Osteoblast (primary cell): ENCODE results near the gene COPG1. TPM values are rescaled to one million over a fixed set of nuclear protein-coding genes. Genes with fewer than 3 reads are reported as not detected.

ENCODE experiments used
- DNase-seq: peaks from one replicate; pipeline ENCODE4 v3.0.0; 2011; ENCODE audit warnings: low spot score, mixed read lengths; ENCODE audit not compliant: insufficient read length; ENCODE audit errors: missing footprints
- H2AFZ ChIP-seq: 2 replicates; pipeline ENCODE4 v1.6.0; 2011; ENCODE audit warnings: mild to moderate bottlenecking, low read length
- H3K27ac ChIP-seq: 2 replicates; pipeline ENCODE4 v1.5.1; 2011; ENCODE audit warnings: mild to moderate bottlenecking, low read depth, low read length, moderate library complexity
- H3K27me3 ChIP-seq: 2 replicates; pipeline ENCODE4 v1.6.0; 2012; ENCODE audit warnings: mild to moderate bottlenecking, control low read depth, inconsistent platforms, low read length, moderate library complexity; ENCODE audit not compliant: insufficient read depth
- H3K36me3 ChIP-seq: 2 replicates; pipeline ENCODE4 v1.5.1; 2011; ENCODE audit warnings: mild to moderate bottlenecking, low read length, control low read depth, moderate library complexity; ENCODE audit not compliant: insufficient read depth
- H3K4me1 ChIP-seq: 2 replicates; pipeline ENCODE4 v1.5.1; 2011; ENCODE audit warnings: mild to moderate bottlenecking, low read length, control low read depth, moderate library complexity; ENCODE audit not compliant: insufficient read depth
- H3K4me2 ChIP-seq: 2 replicates; pipeline ENCODE4 v1.6.0; 2011; ENCODE audit warnings: mild to moderate bottlenecking, low read length; ENCODE audit not compliant: insufficient read depth
- H3K4me3 ChIP-seq: fragments of 200-600 bp; sonication (generic); 3 replicates; pipeline ENCODE4 v1.5.1; 2012; ENCODE audit warnings: mild to moderate bottlenecking, low read length, inconsistent platforms; ENCODE audit not compliant: insufficient read depth
- H3K79me2 ChIP-seq: 2 replicates; pipeline ENCODE4 v1.6.0; 2012; ENCODE audit warnings: mild to moderate bottlenecking, low read length, control low read depth, inconsistent platforms; ENCODE audit not compliant: insufficient read depth
- H3K9me3 ChIP-seq: 2 replicates; pipeline ENCODE4 v1.5.1; 2011; ENCODE audit warnings: low read depth, low read length, control low read depth
- H4K20me1 ChIP-seq: 2 replicates; pipeline ENCODE4 v1.6.0; 2012; ENCODE audit warnings: mild to moderate bottlenecking, low read length, control low read depth; ENCODE audit not compliant: insufficient read depth
- total RNA-seq: library from RNA; depleted of rRNA; stranded (reverse); fragments of >200 nt; gene quantifications from 2 replicates; pipeline ENCODE4 v1.2.3, GENCODE V29; 2012
- TF ChIP-seq, protein P1 (sequence below): IDR thresholded peaks from 2 replicates; pipeline ENCODE4 v1.5.1; 2011; ENCODE audit warnings: mild to moderate bottlenecking, low read depth, low read length, moderate library complexity; ENCODE audit errors: extremely low read depth

COPG1 gene
- total RNA-seq, 1 donor: 297 TPM

DNA sequence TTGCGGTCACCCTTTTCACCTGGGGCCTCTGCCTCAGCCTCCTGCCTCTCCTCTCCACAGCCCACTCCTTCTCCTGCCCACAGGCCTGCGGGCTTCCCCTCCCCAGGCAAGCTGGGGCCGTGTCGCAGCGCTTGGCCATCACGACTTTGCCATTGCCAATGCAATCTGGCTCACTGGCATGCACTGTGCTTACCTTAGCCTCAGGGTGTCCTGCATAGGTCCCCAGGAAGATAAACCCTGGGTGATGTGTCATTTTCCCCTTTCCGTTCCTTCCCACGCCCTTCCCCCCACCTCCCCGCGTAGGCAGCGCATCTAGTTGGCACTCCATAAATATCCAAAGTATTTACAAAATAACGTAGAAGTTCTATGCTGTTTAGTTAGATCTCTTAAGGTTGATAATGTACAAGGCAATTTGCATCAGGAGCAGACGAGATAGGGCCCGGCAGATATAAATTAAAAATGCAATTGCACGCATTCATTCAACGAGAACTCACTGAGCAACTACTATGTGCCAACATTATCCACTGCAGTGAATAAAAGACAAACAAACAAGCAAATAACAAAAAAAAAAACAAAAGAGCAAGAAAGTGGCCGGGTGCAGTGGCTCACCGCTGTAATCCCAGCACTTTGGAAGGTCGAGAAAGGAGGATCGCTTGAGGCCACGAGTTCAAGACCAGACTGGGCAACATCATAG, 973 bp upstream of the COPG1 start:
- DNase-seq: no peak
- Histone ChIP-seq H3K79me2 (peaks cover 63% of the 10 kb centered on the region), H3K36me3 (peaks cover 19% of the 10 kb centered on the region), H3K4me2 (peak overlapping the region; percentile 92), H3K4me3 (peak overlapping the region; percentile 98), H3K9me3 (no peaks in the 10 kb centered on the region), H3K4me1 (peaks cover 36% of the 10 kb centered on the region), H3K27me3 (no peaks in the 10 kb centered on the region), H4K20me1 (peaks cover 12% of the 10 kb centered on the region), H2AFZ (peak overlapping the region; percentile 89), H3K27ac (peak overlapping the region; percentile 98)
- TF ChIP-seq, protein P1, sequence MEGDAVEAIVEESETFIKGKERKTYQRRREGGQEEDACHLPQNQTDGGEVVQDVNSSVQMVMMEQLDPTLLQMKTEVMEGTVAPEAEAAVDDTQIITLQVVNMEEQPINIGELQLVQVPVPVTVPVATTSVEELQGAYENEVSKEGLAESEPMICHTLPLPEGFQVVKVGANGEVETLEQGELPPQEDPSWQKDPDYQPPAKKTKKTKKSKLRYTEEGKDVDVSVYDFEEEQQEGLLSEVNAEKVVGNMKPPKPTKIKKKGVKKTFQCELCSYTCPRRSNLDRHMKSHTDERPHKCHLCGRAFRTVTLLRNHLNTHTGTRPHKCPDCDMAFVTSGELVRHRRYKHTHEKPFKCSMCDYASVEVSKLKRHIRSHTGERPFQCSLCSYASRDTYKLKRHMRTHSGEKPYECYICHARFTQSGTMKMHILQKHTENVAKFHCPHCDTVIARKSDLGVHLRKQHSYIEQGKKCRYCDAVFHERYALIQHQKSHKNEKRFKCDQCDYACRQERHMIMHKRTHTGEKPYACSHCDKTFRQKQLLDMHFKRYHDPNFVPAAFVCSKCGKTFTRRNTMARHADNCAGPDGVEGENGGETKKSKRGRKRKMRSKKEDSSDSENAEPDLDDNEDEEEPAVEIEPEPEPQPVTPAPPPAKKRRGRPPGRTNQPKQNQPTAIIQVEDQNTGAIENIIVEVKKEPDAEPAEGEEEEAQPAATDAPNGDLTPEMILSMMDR: no peak

DNA sequence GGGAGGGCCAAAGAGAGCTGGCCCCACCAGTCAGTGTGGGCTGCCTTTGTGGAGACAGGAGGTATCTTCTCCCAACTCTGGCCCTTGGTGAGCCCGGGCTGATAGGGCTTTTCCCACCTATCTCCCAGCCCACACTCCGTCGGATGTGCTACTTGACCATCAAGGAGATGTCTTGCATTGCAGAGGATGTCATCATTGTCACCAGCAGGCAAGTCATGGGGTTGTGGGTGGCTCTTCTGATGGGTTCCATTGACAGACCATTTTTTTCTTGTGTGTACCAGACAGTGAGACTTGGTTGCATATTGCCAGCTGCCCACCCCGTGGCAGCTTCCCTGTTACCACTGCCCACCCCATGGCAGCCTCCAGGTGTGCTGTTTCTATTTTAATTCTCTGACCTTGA, 3.3 kb downstream of the COPG1 start:
- no peaks in the 10 kb centered on the region for H3K9me3 ChIP-seq
- peaks cover 60% of the 10 kb centered on the region for H3K36me3 ChIP-seq
- H3K4me1 ChIP-seq: peaks cover 33% of the 10 kb centered on the region
- peak overlapping the region; percentile 29 for H3K4me2 ChIP-seq
- H4K20me1 ChIP-seq: peaks cover 47% of the 10 kb centered on the region
- H3K4me3 ChIP-seq: no peak overlapping the region
- no peak overlapping the region for H2AFZ ChIP-seq
- peak overlapping the region; percentile 81 for H3K27ac ChIP-seq
- DNase-seq: no peak
- H3K27me3 ChIP-seq: no peaks in the 10 kb centered on the region
- TF ChIP-seq, protein P1: no peak
- H3K79me2 ChIP-seq: peaks cover 90% of the 10 kb centered on the region

DNA sequence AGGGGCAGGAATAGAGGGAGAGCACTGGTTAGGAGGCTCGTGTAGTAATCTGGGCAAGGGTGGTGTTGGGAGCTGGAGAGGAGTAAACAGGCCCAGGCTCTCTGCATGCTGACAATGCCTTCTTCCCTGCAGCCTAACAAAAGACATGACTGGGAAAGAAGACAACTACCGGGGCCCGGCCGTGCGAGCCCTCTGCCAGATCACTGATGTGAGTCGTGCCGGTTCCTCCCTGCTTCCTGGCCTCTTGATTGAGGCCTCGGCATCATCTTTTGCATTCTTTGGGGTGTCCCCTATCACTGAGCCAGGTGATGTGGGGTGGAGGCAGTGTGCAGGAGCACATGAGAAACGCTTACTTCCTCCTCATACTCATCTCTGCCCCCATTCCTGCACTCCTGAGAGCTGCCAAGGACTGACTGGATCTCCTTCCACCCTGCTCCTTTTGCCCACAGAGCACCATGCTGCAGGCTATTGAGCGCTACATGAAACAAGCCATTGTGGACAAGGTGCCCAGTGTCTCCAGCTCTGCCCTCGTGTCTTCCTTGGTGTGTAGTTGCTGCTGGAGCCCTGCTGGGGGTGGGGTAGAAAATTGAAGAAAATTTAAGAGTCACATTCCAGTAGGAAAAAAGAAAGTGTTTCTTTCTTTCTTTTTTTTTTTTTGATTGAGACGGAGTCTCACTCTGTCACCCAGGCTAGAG, 5.3 kb downstream of the COPG1 start:
- TF ChIP-seq, protein P1: no peak
- peaks cover 50% of the 10 kb centered on the region for H4K20me1 ChIP-seq
- H3K36me3 ChIP-seq: peaks cover 77% of the 10 kb centered on the region

DNA sequence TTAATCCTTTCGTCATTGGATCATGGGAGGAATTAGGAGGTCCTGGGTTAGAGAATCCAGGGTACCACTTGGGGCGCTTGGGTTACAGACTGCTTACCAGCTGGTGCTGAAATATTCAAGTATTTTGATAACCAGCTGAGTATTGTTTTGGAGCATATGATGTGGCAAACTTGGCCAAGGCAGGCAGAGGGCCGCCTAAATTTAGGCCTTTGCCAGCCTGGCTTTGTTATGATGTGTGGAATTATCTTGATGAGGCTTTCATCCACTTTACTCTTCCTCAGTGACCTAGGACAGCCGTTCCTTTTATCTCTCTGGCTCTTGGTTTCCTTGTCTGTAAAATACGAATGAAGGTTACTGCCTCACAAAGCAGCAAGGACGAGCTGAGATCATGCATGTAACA, 6.9 kb downstream of the COPG1 start:
- Histone ChIP-seq H3K27ac (peak overlapping the region; percentile 12), H3K79me2 (peaks cover 88% of the 10 kb centered on the region)
- TF ChIP-seq, protein P1: no peak

More for the DNA sequence above, 5.3 kb downstream of the COPG1 start:
- no peak overlapping the region for H3K4me3 ChIP-seq
- no peak for DNase-seq
- H3K4me2 ChIP-seq: no peak overlapping the region
- H3K27ac ChIP-seq: peak overlapping the region; percentile 37
- H3K79me2 ChIP-seq: peaks cover 84% of the 10 kb centered on the region
- H3K4me1 ChIP-seq: peaks cover 26% of the 10 kb centered on the region
- no peaks in the 10 kb centered on the region for H3K27me3 ChIP-seq
- H3K9me3 ChIP-seq: no peaks in the 10 kb centered on the region
- no peak overlapping the region for H2AFZ ChIP-seq

More for the DNA sequence above, 6.9 kb downstream of the COPG1 start:
- no peak overlapping the region for H3K4me3 ChIP-seq
- H3K9me3 ChIP-seq: no peaks in the 10 kb centered on the region
- no peak overlapping the region for H3K4me2 ChIP-seq
- no peak for DNase-seq
- no peak overlapping the region for H2AFZ ChIP-seq
- H3K27me3 ChIP-seq: no peaks in the 10 kb centered on the region
- peaks cover 93% of the 10 kb centered on the region for H3K36me3 ChIP-seq
- H3K4me1 ChIP-seq: peaks cover 20% of the 10 kb centered on the region
- peaks cover 61% of the 10 kb centered on the region for H4K20me1 ChIP-seq
